ENCODE results near the gene MRPS11.
"Not testable (repeated sequence)": the region's sequence is repeated elsewhere in the genome, so short reads cannot be mapped to it uniquely, and the experiment has no call there.

DNA sequence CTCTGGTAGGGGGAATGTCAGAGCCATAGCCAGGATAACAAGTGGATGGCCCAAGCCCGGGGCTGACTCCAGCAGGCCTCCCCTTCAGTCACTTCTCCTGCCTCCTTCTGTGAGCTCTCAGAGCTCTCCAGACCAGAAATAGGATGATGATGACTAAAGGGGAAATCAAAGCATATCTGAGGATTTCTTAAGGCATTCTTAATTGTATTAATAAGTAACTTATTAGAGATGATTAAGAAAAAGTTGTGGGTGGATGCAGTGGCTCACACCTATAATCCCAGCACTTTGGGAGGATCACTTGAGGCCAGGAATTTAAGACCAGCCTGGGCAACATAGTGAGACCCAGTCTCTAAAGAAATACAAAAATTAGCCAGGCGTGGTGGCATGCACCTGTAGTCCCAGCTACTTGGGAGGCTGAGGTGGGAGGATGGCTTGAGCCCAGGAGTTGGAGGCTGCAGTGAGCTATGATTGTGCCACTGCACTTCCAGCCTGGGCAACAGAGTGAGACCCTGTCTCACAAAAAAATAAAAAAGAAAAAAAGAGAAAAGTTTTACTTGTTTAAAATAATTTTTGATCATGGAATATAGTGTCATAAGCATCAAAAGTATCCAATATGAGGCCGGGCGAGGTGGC is 6.3 kb downstream of the MRPS11 start:
- TF ChIP-seq, protein P1, sequence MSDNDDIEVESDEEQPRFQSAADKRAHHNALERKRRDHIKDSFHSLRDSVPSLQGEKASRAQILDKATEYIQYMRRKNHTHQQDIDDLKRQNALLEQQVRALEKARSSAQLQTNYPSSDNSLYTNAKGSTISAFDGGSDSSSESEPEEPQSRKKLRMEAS (IDR thresholded peaks at IDR 0.05): not testable (repeated sequence)
- TF ChIP-seq RAD21 (IDR thresholded peaks at IDR 0.05 in 1 of 2, conservative IDR thresholded peaks at IDR 0.05 in 1 of 2; ENCODE audit: low read depth in 2 of 2, low read length in 2 of 2); POLR2AphosphoS5 (IDR thresholded peaks at IDR 0.05; ENCODE audit: low read depth, low read length); RXRA (IDR thresholded peaks at IDR 0.05; ENCODE audit: insufficient read depth, low read depth, low read length): not testable (repeated sequence)
- TF ChIP-seq, protein P2, sequence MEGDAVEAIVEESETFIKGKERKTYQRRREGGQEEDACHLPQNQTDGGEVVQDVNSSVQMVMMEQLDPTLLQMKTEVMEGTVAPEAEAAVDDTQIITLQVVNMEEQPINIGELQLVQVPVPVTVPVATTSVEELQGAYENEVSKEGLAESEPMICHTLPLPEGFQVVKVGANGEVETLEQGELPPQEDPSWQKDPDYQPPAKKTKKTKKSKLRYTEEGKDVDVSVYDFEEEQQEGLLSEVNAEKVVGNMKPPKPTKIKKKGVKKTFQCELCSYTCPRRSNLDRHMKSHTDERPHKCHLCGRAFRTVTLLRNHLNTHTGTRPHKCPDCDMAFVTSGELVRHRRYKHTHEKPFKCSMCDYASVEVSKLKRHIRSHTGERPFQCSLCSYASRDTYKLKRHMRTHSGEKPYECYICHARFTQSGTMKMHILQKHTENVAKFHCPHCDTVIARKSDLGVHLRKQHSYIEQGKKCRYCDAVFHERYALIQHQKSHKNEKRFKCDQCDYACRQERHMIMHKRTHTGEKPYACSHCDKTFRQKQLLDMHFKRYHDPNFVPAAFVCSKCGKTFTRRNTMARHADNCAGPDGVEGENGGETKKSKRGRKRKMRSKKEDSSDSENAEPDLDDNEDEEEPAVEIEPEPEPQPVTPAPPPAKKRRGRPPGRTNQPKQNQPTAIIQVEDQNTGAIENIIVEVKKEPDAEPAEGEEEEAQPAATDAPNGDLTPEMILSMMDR (IDR thresholded peaks at IDR 0.05; ENCODE audit: control extremely low read depth in 1 of 3, insufficient read depth in 1 of 3, low read depth in 1 of 3, low read length in 3 of 3): not testable (repeated sequence)

Measured in H1 (cell line).